ENCODE results near the gene HS6ST2. TPM values are rescaled to one million over a fixed set of nuclear protein-coding genes. Genes with fewer than 3 reads are reported as not detected.

Gene HS6ST2
- polyA plus RNA-seq, 1 donor (not counting 4 experiments of a cell fraction or from before 2014, with no cell fraction given): 0.43 TPM

- no peaks in the 10 kb centered on the region for H3K9me1 ChIP-seq (ENCODE audit: control insufficient read depth, extremely low read depth, insufficient read depth, low read length)
- dilution Hi-C loops (cut with MboI; ENCODE audit: extremely low pct_ligation_motif_present, low sequenced_read_pairs): no loop called here
- no peaks in the 10 kb centered on the region for H4K20me1 ChIP-seq (ENCODE audit: control insufficient read depth, extremely low read depth, insufficient read depth, low read length)
- DNase-seq (ENCODE audit: low read depth, low spot score): no peak
- H3K79me2 ChIP-seq (ENCODE audit: control insufficient read depth, insufficient read depth, low read length): no peaks in the 10 kb centered on the region
- H3K36me3 ChIP-seq (ENCODE audit: control insufficient read depth in 2 of 2, extremely low read depth in 1 of 2, insufficient read depth in 2 of 2, low read length in 2 of 2): no peaks in the 10 kb centered on the region
- H3K27ac ChIP-seq (ENCODE audit: control insufficient read depth, insufficient read depth, low read length): no peak overlapping the region
- H2AFZ ChIP-seq (ENCODE audit: control insufficient read depth, low read length): no peak overlapping the region
- H3K4me3 ChIP-seq (ENCODE audit: control insufficient read depth in 2 of 3, extremely low read depth in 1 of 3, insufficient read depth in 2 of 3, low read depth in 1 of 3, low read length in 3 of 3): no peak overlapping the region
- no peaks in the 10 kb centered on the region for H3K27me3 ChIP-seq (ENCODE audit: control insufficient read depth, extremely low read depth, insufficient read depth, low read length)
- TF ChIP-seq EZH2 (IDR thresholded peaks at IDR 0.05; ENCODE audit: low read length): no peak
- no peak for TF ChIP-seq CTCF (optimal IDR thresholded peaks at IDR 0.05 in 1 of 3, IDR thresholded peaks at IDR 0.05 in 1 of 3, conservative IDR thresholded peaks at IDR 0.05 in 1 of 3; ENCODE audit: extremely low read depth in 1 of 3, insufficient read depth in 2 of 3, low read length in 3 of 3)
- H3K4me1 ChIP-seq (ENCODE audit: control insufficient read depth, extremely low read depth, insufficient read depth, low read length): no peaks in the 10 kb centered on the region
- FAIRE-seq: no peak
- H3K9ac ChIP-seq (ENCODE audit: control insufficient read depth, extremely low read depth, insufficient read depth, low read length): no peak overlapping the region
- no peaks in the 10 kb centered on the region for H3K9me3 ChIP-seq (ENCODE audit: control insufficient read depth, low read depth, low read length)
- H3K4me2 ChIP-seq (ENCODE audit: control insufficient read depth, extremely low read depth, insufficient read depth, low read depth, low read length): no peak overlapping the region
Measured at GRCh38 chrX:132669142-132669541, 289.3 kb downstream of the HS6ST2 start.

DNA sequence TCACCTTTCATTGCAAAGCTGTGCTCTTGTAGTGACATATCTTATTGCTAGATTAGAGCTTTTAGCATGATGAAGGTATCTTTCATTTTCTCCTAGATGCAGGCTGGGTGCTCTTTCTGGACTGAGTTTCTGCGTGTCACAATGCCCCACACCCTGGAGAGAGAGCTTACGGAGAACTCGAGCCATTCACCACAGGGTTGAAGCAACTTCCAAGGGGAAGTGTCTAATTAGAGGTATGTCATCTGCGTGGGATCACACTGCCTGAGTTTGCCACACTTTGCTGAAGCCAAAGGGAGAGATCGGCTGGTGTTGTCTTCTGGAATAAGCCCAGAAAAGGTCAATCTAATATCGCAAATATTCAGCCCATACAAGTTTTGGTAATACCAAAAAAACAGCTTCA, 290.3 kb downstream of the HS6ST2 start:
- H3K27ac ChIP-seq (ENCODE audit: control insufficient read depth, insufficient read depth, low read length): no peak overlapping the region
- FAIRE-seq (no peak), DNase-seq (ENCODE audit: low read depth, low spot score) (no peak)
- no peaks in the 10 kb centered on the region for H4K20me1 ChIP-seq (ENCODE audit: control insufficient read depth, extremely low read depth, insufficient read depth, low read length)
- no peaks in the 10 kb centered on the region for H3K9me1 ChIP-seq (ENCODE audit: control insufficient read depth, extremely low read depth, insufficient read depth, low read length)
- H3K9ac ChIP-seq (ENCODE audit: control insufficient read depth, extremely low read depth, insufficient read depth, low read length): no peak overlapping the region
- H3K4me2 ChIP-seq (ENCODE audit: control insufficient read depth, extremely low read depth, insufficient read depth, low read depth, low read length): no peak overlapping the region
- no peak overlapping the region for H2AFZ ChIP-seq (ENCODE audit: control insufficient read depth, low read length)
- no peaks in the 10 kb centered on the region for H3K27me3 ChIP-seq (ENCODE audit: control insufficient read depth, extremely low read depth, insufficient read depth, low read length)
- no peaks in the 10 kb centered on the region for H3K36me3 ChIP-seq (ENCODE audit: control insufficient read depth in 2 of 2, extremely low read depth in 1 of 2, insufficient read depth in 2 of 2, low read length in 2 of 2)
- no peaks in the 10 kb centered on the region for H3K79me2 ChIP-seq (ENCODE audit: control insufficient read depth, insufficient read depth, low read length)
- no peak overlapping the region for H3K4me3 ChIP-seq (ENCODE audit: control insufficient read depth in 2 of 3, extremely low read depth in 1 of 3, insufficient read depth in 2 of 3, low read depth in 1 of 3, low read length in 3 of 3)
- H3K9me3 ChIP-seq (ENCODE audit: control insufficient read depth, low read depth, low read length): no peaks in the 10 kb centered on the region
- dilution Hi-C loops (cut with MboI; ENCODE audit: extremely low pct_ligation_motif_present, low sequenced_read_pairs): no loop called here
- TF ChIP-seq CTCF (optimal IDR thresholded peaks at IDR 0.05 in 1 of 3, IDR thresholded peaks at IDR 0.05 in 1 of 3, conservative IDR thresholded peaks at IDR 0.05 in 1 of 3; ENCODE audit: extremely low read depth in 1 of 3, insufficient read depth in 2 of 3, low read length in 3 of 3): no peak
- no peak for TF ChIP-seq EZH2 (IDR thresholded peaks at IDR 0.05; ENCODE audit: low read length)
- H3K4me1 ChIP-seq (ENCODE audit: control insufficient read depth, extremely low read depth, insufficient read depth, low read length): no peaks in the 10 kb centered on the region
